GM18498 (cell line): ENCODE data around the gene NEGR1.

Experiments used
- ATAC-seq: cut with Tn5 transposase; IDR thresholded peaks from one replicate; pipeline ENCODE4 v1.9.1; 2021; ENCODE audit warnings: mild to moderate bottlenecking, moderate library complexity; ENCODE audit not compliant: unreplicated experiment

NEGR1 gene

DNA sequence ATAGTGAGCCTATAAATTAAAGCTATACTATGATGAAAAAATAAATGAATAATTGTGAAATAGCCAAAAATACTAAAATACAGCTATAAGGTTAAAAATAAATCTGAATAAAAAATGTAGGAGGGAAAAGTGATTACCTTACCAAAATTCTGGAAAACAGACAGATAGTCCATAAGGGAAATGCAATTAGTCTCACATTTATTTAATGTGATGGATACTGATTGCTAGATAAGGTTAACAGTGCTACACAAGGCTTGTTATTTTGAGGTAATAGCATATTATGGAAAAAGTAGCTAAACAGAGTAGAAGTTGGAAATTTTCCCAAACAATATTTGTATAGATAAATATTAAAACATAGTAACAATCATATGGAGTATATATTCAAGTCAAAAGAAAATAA lies 413.0 kb downstream of the NEGR1 start:
- no peak for ATAC-seq

DNA sequence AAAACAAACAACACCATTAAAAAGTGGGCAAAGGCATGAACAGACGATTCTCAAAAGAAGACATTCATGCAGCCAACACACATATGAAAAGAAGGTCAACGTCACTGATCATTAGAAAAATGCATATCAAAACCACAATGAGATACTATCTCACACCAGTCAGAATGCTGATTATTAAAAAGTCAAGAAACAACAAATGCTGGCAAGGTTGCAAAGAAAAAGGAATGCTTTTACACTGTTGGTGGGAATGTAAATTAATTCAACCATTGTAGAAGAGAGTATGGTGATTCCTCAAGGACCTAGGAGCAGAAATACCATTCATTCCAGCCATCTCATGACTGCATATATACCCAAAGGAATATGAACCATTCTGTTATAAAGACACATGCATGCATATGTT lies 419.6 kb downstream of the NEGR1 start:
- ATAC-seq = no peak

DNA sequence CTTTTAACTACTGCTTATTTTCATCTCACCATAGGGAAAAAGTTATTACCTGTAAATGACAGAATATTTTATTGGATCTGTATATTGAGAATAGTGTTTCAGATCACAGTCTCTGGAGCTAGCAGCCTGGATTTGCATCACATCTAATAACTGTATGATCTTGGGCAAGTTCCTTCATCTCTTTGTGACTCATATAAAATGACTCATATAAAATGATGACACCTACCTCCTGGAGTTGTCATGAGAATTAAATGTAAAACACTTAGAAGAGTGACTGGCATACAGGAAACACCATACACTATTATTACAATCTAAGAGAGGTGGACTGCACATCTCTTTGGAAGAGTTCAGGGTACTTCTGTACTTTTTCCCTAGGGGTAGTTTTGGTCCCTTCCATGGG lies 421.3 kb downstream of the NEGR1 start:
- ATAC-seq = no peak

DNA sequence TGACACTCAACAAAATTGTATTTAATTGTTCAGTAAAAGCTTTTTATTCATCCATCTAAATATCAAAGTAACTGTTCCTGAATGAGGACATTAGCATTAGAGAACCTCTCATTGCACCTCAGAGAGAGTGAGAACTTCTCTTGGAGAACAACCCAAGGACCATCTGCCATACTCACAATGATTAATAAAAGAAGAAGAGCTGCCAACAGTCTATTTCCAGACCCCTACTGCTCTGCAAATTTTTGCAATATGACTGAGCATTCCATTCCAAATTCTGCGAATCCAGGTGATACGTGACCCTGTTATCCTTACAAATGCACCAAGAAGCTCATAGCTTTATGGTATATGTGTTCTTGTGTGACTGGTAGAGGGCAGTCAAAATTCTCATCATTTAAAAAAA lies 422.5 kb downstream of the NEGR1 start:
- ATAC-seq = no peak

DNA sequence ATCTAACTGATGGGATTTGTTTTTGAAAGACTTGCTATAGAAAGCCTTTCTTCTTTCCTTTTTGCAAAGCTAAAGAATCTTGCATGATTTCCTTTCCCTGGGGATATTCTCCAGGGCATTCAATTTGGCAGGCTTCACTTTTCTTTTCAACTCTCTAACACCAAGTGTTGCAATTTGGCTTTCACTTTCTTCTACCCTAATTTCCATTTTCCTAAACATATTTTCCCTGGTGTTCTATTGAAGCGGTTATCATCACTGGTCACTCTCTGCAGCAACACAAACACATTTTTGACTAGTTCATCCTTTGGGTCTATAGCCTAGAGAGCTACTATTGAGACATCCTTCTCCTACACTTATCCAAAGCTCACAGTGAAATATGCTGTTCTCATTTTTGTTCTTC lies 424.5 kb downstream of the NEGR1 start:
- ATAC-seq = no peak

DNA sequence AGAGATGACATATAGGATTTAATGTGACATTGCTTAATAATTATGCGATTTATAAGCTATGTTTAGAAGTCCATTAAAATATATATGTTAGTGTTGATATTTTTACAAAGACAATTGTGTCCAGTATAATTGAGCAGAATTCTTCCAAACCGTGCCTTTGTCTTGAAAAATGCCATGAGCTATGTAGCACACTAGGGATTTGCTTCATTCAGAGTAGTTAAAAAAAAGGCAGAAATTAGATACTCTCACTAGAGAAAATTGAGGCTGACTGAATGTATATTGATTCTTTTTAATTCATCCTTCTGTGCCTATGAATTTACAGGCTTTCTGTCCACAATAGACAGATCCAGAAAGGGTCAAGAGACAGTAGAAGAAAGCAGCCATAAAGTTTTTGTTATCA lies 429.0 kb downstream of the NEGR1 start:
- no peak for ATAC-seq

DNA sequence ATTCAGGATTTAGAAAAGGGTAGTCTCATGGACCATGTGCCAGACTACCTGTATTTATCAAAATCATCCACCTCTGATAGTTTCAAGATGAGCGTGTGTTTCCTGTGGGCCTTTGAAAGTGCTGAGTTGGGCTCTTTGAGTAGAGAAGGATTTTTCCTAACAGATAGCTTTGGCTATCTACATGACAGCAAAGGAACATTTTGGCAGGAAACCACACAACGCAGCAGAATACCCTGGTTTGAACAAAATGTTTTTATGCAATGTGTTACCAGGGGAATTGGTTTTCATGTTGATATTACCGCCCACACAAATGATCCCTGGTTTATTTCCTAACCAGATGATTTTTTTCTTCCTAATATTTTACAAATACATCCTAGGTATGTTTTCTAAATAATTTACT lies 431.4 kb downstream of the NEGR1 start:
- ATAC-seq = no peak

DNA sequence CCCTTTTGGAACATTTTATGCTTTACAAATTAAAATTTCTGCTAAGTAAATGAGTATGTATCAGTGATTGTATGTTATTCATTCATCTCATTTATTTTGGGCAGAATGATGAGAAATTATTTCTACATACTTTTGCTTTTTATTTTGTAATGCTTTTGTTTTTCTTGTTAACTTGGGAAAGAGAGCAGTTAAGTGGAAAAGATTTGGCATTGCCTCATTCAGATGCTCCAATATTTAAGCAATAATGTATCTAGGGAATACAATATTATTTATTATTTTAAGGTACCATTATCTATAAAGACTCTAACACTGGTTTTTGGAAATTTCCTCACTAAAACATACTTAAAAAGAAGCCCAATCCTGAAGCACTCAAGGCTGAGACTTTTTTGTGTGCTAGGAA lies 431.8 kb downstream of the NEGR1 start:
- ATAC-seq = no peak

DNA sequence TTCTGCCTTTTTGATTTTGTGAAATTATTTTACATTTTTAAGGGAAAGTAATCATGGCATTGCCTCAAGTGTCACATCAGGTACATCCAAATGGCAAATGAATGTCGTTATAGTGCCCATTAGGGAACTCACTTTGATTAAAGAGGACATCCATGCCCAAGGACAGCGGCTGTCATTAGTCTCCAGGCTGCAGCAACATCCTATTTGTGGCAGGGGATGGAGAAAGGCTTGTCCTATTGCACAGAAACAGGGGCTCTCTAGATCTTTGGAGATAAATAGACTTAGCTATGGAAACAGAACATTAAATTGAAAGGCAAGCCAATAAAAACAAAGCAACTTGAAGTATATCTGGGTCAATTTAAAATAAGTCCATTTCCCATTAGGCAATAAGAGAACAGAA lies 439.3 kb downstream of the NEGR1 start:
- ATAC-seq = no peak

DNA sequence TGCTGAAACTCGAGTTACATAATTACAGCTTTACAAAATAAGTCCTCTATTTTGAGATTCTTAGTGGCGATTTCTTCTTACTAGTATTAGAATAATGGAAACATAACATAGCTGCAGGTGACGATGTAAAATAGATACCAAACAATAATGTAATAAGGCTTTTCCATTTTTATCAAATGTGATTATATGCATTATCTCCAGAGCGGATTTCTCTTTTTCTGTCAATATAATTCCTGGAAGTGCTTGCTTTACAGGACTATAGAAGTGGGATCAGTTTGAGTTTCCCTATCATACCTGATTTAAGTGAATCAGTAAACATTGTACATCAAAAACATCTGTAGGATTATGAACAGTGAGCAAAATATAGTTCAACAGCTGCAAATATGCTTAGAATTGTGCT lies 442.5 kb downstream of the NEGR1 start:
- ATAC-seq = no peak

DNA sequence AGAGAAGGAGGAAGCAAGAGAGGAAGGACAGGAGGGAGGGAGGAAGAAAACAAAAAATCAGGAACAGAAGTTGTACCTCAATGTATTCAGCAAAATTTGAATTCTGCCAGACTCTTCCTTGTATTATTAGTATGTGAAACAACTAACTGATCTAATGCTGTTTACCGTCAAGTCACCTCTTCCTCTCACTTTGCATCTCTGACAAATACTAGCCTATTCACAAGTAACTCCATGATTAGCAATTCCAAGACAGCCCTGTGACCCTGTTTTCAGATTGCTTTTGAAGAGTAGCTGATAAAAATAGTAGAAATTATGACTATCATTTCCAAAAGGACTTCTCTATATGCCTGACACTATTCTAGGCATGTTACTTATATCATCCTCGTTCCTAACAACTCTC lies 445.4 kb downstream of the NEGR1 start:
- no peak for ATAC-seq

DNA sequence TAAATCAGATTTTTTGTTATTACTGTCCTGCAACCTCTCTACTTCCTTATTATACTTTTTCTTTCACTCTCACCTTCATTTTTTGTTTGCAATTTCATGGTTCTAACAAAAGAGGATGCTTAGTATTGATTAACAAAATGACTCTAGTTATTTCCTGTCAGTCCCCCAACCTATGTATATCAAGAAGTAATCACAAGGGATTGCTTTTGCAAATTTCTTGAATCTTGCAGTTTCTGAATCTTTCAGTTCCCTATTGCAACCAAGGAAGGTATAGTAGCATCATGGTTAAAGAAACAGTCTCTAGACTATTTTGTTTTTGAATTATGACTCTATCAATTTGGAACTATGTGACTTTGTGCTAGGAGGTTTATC lies 446.9 kb downstream of the NEGR1 start:
- peak; percentile 71 for ATAC-seq

DNA sequence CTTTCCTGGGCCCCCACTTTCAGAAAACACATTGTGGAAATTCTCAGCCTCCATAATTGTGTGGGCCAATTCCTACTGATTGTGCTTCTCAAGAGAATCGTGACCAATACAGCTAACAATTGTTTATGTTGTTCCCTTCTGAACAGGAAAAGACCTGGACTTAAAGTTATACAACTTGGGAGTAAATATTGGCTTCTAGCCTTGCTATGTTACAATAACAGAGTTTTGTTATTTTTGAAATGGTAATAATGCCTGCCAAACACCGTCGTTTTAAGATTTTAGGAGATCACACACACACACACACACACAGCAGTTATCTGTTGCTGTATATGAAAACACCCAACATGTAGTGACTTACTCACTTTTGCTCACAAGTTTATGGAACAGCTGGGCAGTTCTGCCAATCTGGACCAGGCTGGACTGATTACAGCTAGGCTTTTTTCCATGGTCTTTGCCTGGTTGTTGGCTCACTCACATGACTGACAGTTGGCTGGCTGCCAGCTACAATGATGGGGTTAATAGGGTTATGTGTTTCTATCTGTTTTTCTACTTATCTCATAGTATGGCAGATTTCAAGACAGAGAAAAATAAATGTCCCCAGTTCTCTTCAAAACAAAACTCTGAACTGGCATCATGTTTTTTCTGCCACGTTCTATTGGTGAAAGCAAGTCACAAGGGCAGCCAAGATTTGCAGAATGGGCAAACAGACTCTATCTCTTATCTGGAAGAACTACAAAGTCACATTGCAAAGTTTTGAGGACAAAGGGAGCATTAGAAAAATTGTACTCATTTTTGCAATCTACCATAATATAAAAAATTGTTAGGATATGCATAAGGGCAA lies 447.5 kb downstream of the NEGR1 start:
- no peak for ATAC-seq

DNA sequence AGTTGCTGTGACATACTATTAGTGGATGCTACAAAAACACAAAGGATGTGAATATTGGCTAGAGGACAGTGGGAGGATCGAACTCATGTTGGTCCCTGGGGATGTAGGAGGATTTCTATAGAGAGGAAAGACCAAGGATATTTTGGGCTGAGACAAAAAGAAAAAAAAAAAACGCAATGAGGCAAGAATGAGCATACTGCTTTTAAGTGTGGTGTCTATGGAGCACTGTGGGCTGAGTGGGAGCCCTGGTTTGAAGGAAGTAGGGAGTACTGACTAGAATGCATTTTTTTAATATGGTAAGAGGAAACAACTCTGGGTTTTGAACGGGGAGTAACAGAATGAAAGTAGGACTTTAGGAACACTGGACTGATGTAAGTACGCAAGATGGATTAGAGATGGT lies 450.7 kb downstream of the NEGR1 start:
- ATAC-seq = no peak

DNA sequence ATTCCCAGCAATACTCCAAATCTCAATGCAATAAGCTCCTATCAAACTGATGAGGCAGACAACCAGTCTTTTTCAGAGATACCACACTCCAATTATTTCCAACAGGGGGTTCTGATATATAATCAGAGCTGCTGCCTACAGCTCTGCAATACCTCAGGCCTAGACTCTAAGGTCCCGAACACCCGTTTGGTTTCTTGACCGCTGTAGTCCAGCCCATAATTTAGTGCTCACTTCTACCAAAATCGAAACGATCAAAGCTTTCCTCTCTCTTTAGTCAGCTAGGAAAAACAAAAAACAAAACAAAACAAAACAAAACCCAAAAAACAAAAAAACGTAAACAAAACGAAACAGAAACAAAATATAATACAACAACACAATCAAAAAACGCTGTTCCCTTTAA lies 453.0 kb downstream of the NEGR1 start:
- ATAC-seq = no peak

DNA sequence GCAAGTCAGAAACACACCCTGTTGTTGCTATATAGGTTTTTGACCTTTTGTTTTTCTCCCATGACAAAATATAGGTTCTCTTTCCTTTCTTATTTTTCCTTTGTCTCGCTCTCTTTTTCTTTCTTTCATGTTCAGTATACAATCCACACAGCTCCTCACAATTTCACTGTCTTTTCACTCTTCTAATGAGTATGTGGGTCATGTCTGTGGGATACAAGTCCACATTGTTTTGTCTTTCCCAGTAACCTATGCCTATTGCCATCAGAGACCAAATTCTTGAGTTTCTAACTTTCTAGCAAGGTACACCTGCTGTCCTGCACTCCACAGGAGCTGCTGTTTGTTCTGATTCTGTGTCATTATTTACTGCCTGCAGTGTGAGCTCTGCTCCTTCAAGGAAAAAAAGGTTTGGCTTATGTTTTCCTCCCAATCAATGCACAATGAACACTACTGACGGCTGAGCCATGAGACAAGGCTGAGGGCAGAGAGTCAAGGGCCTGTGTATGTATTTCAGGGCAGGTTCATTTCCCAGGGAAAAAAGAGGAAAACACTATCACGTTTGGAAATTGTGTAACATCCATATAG lies 453.8 kb downstream of the NEGR1 start:
- no peak for ATAC-seq

DNA sequence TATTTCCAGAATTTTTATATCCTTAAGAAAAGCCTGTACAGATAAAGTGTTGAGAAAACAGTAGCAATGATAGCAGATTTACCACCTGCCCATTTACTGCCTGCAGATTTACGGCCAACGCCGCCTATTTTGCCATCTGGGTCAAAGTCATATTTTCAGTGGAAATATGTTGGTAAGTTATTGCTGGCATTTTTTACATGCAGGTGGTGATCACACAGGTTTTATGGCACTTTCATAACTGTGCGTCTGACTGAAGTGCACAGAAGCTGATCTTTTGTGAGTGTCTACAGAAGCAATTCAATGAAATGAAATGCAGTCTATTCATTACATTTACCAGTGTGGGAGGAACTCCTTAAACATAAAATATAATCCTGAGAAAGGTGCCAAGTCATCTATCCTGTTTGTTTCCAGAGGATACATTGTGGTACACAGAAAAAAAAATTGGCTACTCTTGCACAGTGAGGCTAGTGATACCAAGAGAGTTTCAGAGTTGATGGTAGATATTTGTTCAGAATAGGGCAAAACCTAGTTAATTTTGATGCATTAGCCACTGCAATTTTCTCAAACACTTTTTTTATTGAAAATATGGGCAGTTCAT lies 458.5 kb downstream of the NEGR1 start:
- ATAC-seq = no peak

DNA sequence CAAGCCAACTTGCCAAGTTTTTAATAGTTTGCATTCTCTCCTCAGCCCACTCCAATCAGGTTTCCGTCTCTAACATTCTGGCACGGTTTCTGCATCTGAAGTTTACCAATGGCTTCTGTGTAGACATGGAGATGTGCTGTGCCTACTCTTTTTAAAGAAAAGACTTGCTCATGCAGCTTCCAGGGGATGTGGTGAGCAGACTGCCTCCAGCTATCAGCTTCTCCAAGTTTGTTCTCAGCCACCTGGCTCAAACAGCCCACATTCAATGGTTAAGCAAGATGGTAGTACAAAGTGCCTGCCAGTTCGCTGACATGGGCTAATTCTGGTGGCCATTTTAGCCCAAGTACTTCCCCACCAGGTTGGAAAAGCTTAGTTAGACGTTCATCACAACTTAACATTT lies 465.3 kb downstream of the NEGR1 start:
- ATAC-seq = no peak

DNA sequence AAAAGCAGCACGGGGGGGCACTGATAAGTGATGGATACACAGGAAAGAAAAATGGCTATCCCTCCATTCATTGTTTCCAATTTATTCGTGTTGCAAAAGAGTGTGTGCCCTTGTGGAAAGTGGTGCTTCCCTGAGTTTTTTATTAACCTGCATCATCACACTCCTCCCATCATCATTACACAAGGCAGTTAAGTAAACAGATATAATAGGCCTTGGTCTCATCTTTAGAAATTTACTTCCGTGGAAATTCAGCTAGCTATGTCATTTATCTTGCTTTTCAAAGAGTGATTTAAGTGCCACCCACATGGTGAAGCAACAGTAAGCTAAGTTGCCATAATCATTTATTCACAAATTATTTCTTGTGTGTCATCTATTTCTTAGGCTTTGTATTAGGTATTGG lies 473.3 kb downstream of the NEGR1 start:
- ATAC-seq = no peak

DNA sequence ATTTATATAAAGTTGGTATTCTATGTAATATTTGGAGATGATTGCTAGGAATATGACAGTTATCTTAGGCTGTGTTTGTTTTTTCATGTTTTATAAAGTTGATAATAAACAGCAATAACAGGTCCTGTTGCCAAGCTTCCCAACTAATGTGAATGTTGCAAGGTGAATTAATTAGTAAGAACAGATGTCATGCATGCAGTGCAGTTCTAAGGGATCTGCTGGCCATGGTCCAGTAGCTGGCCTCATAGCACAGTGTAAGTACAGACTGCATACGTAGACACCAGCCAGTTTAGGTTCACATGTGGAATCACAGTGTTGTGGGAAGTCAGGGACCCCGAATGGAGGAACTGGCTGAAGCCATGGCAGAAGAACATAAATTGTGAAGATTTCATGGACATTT lies 478.2 kb downstream of the NEGR1 start:
- ATAC-seq = no peak

DNA sequence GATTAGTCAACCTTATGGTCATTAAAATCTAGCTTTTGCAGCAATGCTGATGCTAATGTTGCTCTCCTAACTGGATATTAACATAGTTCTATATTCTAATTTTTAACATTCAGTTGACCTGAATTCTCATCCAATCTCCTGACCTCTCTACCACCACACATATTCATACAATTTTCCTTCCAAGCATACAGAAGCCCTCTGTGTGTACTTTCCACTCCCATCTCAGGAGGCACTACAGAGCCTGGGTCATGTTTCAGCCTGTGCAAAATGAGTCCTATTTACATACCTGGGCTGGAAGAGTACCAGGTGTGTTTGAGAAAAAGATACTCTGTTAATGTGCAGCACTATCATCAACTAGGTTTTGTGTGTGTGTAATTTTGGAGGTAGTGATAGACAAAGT lies 486.3 kb downstream of the NEGR1 start:
- ATAC-seq = no peak

DNA sequence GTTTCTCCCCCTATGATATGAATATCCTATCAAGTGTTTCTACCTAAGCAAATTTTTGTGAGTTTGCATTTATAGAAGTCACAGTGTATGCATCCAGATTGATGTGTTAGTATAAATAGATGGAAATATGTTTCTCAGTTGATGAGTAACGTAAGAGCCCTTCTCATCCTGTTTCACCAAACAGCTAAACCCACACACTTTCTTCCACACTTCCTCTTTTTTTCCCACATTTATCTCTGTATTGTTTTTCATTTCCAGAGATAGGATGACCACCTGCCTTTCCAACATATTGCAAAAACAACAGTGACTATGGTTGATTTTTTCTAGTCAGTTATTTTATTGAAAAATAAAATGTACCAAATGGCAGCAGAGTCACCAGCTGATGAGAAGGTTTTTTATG lies 490.1 kb downstream of the NEGR1 start:
- ATAC-seq = no peak

DNA sequence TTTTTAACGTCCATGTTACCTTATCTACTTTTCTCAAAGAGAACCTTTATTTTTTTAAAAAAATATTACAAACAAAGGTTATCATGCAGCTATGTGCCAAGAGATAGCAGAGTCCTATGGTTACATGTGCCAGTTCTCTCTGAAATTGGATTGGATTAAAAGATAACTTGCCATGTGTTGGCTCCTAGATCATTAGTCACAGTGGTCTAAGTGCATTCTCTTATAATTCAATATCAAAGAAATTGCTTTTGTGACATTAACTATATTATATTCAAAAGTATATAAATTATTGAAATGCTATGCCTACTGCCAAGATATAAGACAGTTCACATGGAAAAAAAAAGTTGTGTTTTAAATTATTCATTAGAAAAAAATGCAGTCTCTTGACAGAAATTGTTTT lies 494.2 kb downstream of the NEGR1 start:
- ATAC-seq = no peak
